Measurements from ENCODE around the gene FUCA2.

DNA sequence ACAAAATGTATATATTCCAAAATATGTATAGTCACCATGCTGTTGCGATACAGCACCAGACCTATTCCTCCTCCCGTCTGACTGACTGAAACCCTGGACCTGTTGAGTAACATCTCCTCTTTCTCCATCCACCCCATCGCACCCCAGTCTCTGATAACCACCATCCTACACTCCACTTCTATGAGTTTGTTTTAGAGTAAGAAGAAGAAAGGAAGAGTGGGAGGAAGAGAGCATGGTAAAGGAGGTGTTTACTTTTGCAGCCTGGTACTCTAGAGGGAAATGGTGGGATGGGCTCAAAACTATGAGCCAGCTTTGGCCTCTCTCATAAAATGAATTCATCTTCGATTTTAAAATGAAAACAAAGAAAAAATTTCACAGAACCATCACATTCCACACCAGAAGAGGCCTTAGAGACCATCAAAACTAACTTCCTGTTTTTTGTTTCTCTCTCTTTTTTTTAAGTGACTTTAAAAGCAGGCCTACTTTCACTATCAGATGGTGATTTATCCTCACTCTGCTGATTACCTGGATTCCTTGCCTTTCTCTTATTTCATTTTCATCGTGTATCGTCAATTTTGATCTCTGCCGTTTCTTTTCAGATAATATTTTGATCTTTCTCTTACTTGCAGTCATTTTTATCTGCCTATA, 16.8 kb upstream of the FUCA2 start:
- TF ChIP-seq CTCF (IDR thresholded peaks at IDR 0.05) (no peak), POLR2A (IDR thresholded peaks at IDR 0.05) (no peak)
